ENCODE measurements around the gene WDR33. TPM values are rescaled to one million over a fixed set of nuclear protein-coding genes. Genes with fewer than 3 reads are reported as not detected.

Gene WDR33
- total RNA-seq, 2 experiments from 2014 or later, result 59.8 to 61.5 TPM

- no peak for ATAC-seq (ENCODE audit: poor library complexity)
- Mint-ChIP-seq H3K27me3 (no peaks in the 10 kb centered on the region), H3K36me3 (ENCODE audit: low read depth) (peaks cover 16% of the 10 kb centered on the region), H3K9me3 (no peaks in the 10 kb centered on the region), H3K4me3 (no peak overlapping the region), H3K27ac (no peak overlapping the region), H3K4me1 (ENCODE audit: low read depth) (no peaks in the 10 kb centered on the region)
- ChIA-PET POLR2A (no interaction called here), CTCF (no interaction called here)
- no peak for DNase-seq
- Histone ChIP-seq H3K27me3 (ENCODE audit: control insufficient read depth in 1 of 2, insufficient read depth in 2 of 2, low read length in 2 of 2) (no peaks in the 10 kb centered on the region), H3K27ac (ENCODE audit: low read depth in 1 of 2, low read length in 2 of 2) (no peak overlapping the region), H3K9me3 (ENCODE audit: control insufficient read depth in 1 of 2, insufficient read depth in 1 of 2, low read length in 2 of 2) (no peaks in the 10 kb centered on the region), H3K4me1 (ENCODE audit: insufficient read depth, low read length) (no peaks in the 10 kb centered on the region), H3K36me3 (ENCODE audit: insufficient read depth, low read length) (peaks cover 12% of the 10 kb centered on the region), H3K4me3 (ENCODE audit: low read length) (no peak overlapping the region)
- intact Hi-C loops (cut with DNase I, micrococcal nuclease), result no loop called here
- no peak for TF ChIP-seq CTCF (IDR thresholded peaks at IDR 0.05)
These were observed 30.7 kb upstream of the WDR33 start for GRCh38 chr2:127841466-127842178.

DNA sequence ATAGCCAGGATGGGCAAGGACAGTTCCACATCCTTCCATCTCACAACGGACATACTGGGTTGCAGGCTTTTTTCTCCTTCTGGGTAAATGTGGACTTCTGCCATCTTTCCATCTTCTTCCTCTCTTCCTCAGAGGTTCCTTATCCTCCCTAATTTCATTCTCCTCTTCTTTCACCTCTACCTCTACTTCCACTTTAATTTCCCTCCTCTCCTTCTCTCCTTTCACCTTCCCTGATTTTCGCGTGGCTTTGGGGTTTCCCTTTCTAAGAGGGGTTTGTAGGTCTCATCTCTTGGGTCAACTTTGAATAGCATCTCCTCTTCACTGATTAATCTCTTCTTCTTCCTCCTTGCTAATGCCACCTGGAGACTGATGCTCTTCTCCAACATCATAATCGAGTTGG is 29.9 kb upstream of the WDR33 start:
- peaks cover 10% of the 10 kb centered on the region for H3K36me3 ChIP-seq (ENCODE audit: insufficient read depth, low read length)
- POLR2A ChIA-PET, result no interaction called here
- H3K4me3 ChIP-seq (ENCODE audit: low read length), result no peak overlapping the region
- no peaks in the 10 kb centered on the region for H3K9me3 ChIP-seq (ENCODE audit: control insufficient read depth in 1 of 2, insufficient read depth in 1 of 2, low read length in 2 of 2)
- DNase-seq (no peak), ATAC-seq (ENCODE audit: poor library complexity) (no peak)
- no peaks in the 10 kb centered on the region for H3K4me1 Mint-ChIP-seq (ENCODE audit: low read depth)
- peaks cover 10% of the 10 kb centered on the region for H3K36me3 Mint-ChIP-seq (ENCODE audit: low read depth)
- TF ChIP-seq CTCF (IDR thresholded peaks at IDR 0.05), result no peak
- no peaks in the 10 kb centered on the region for H3K27me3 ChIP-seq (ENCODE audit: control insufficient read depth in 1 of 2, insufficient read depth in 2 of 2, low read length in 2 of 2)
- intact Hi-C loops (cut with DNase I, micrococcal nuclease), result no loop called here
- H3K27ac Mint-ChIP-seq, result no peak overlapping the region
- no peak overlapping the region for H3K27ac ChIP-seq (ENCODE audit: low read depth in 1 of 2, low read length in 2 of 2)
- no peak overlapping the region for H3K4me3 Mint-ChIP-seq
- no peaks in the 10 kb centered on the region for H3K9me3 Mint-ChIP-seq
- no peaks in the 10 kb centered on the region for H3K4me1 ChIP-seq (ENCODE audit: insufficient read depth, low read length)
- CTCF ChIA-PET, result no interaction called here
- H3K27me3 Mint-ChIP-seq, result no peaks in the 10 kb centered on the region

DNA sequence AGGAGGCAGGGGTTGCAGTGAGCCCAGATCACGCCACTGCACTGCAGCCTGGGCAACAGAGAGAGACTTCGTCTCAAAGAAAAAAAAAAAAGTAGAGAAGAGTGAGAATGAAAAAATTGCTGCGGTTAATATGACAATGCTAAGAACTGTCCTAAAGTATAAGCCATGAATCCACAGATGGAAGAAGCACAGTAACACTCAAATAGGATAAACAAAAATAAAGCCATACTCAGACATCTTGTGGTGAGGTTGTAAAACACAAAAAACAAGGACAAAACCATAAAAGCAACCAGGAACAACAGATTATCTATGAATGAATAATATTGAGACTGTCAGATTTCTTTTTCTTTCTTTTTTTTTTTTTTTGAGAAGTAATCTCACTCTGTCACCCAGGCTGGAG is 24.0 kb upstream of the WDR33 start:
- ATAC-seq (ENCODE audit: poor library complexity), result no peak
- Histone ChIP-seq H3K27ac (ENCODE audit: low read depth in 1 of 2, low read length in 2 of 2) (no peak overlapping the region), H3K27me3 (ENCODE audit: control insufficient read depth in 1 of 2, insufficient read depth in 2 of 2, low read length in 2 of 2) (no peaks in the 10 kb centered on the region), H3K4me1 (ENCODE audit: insufficient read depth, low read length) (peaks cover 16% of the 10 kb centered on the region), H3K36me3 (ENCODE audit: insufficient read depth, low read length) (no peaks in the 10 kb centered on the region), H3K4me3 (ENCODE audit: low read length) (no peak overlapping the region), H3K9me3 (ENCODE audit: control insufficient read depth in 1 of 2, insufficient read depth in 1 of 2, low read length in 2 of 2) (no peaks in the 10 kb centered on the region)
- Mint-ChIP-seq H3K36me3 (ENCODE audit: low read depth) (no peaks in the 10 kb centered on the region), H3K4me1 (ENCODE audit: low read depth) (peaks cover 8% of the 10 kb centered on the region), H3K9me3 (no peaks in the 10 kb centered on the region), H3K27me3 (no peaks in the 10 kb centered on the region), H3K4me3 (no peak overlapping the region), H3K27ac (no peak overlapping the region)
- no peak for TF ChIP-seq CTCF (IDR thresholded peaks at IDR 0.05)
- intact Hi-C loops (cut with DNase I, micrococcal nuclease), result no loop called here
- CTCF ChIA-PET, result no interaction called here
- no peak for DNase-seq
- POLR2A ChIA-PET, result no interaction called here
